ENCODE results near the gene ZNF619. TPM values are rescaled to one million over a fixed set of nuclear protein-coding genes. Genes with fewer than 3 reads are reported as not detected.

The ZNF619 gene
- total RNA-seq, 1 donor from 2014 or later: 6.8 TPM

- Histone ChIP-seq H3K4me1 (peaks cover 4% of the 10 kb centered on the region), H3K36me3 (peaks cover 27% of the 10 kb centered on the region), H3K27me3 (no peaks in the 10 kb centered on the region), H3K27ac (no peak overlapping the region), H3K4me3 (no peak overlapping the region), H3K9me3 (no peaks in the 10 kb centered on the region)
- intact Hi-C loops (cut with DNase I): no loop called here
- ATAC-seq (peak; percentile 21), DNase-seq (no peak)
- TF ChIP-seq, protein P1, sequence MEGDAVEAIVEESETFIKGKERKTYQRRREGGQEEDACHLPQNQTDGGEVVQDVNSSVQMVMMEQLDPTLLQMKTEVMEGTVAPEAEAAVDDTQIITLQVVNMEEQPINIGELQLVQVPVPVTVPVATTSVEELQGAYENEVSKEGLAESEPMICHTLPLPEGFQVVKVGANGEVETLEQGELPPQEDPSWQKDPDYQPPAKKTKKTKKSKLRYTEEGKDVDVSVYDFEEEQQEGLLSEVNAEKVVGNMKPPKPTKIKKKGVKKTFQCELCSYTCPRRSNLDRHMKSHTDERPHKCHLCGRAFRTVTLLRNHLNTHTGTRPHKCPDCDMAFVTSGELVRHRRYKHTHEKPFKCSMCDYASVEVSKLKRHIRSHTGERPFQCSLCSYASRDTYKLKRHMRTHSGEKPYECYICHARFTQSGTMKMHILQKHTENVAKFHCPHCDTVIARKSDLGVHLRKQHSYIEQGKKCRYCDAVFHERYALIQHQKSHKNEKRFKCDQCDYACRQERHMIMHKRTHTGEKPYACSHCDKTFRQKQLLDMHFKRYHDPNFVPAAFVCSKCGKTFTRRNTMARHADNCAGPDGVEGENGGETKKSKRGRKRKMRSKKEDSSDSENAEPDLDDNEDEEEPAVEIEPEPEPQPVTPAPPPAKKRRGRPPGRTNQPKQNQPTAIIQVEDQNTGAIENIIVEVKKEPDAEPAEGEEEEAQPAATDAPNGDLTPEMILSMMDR (IDR thresholded peaks at IDR 0.05): no peak
Measured at GRCh38 chr3:40511031-40511718, 34.3 kb downstream of the ZNF619 start.

GRCh38 chr3:40516201-40516600, 39.3 kb downstream of the ZNF619 start:
- H3K4me1 ChIP-seq: no peaks in the 10 kb centered on the region
- intact Hi-C loops (cut with DNase I): no loop called here
- no peak for DNase-seq
- no peak overlapping the region for H3K4me3 ChIP-seq
- H3K27me3 ChIP-seq: no peaks in the 10 kb centered on the region
- peaks cover 27% of the 10 kb centered on the region for H3K36me3 ChIP-seq
- TF ChIP-seq, protein P1 (IDR thresholded peaks at IDR 0.05): no peak
- no peak for ATAC-seq
- no peak overlapping the region for H3K27ac ChIP-seq
- no peaks in the 10 kb centered on the region for H3K9me3 ChIP-seq

DNA sequence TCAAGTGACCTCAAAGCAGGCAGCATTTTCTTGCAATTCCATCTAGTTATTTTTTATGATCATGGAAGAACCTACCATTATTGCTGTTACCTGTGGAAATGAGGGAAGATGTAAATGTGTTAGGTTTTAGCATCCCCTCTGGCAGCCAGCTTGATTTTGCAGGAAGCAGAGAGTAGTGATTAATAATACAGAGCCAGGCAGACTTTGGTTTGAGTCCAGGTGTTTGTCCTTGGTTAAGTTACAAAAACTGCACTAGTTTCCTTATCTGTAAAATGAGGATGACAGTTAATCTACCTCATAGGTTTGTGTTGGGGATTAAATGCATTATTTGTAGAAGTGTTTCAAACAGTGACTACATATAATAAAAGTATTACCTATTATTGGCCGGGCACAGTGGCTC, 41.1 kb downstream of the ZNF619 start:
- TF ChIP-seq, protein P1 (IDR thresholded peaks at IDR 0.05): no peak
- ATAC-seq (no peak), DNase-seq (no peak)
- Histone ChIP-seq H3K4me3 (no peak overlapping the region), H3K36me3 (peaks cover 27% of the 10 kb centered on the region), H3K27ac (no peak overlapping the region), H3K27me3 (no peaks in the 10 kb centered on the region), H3K9me3 (no peaks in the 10 kb centered on the region), H3K4me1 (no peaks in the 10 kb centered on the region)
- intact Hi-C loops (cut with DNase I): no loop called here

GRCh38 chr3:40518848-40519247, 41.9 kb downstream of the ZNF619 start:
- Histone ChIP-seq H3K4me1 (no peaks in the 10 kb centered on the region), H3K36me3 (peaks cover 24% of the 10 kb centered on the region), H3K27ac (no peak overlapping the region), H3K9me3 (no peaks in the 10 kb centered on the region), H3K27me3 (no peaks in the 10 kb centered on the region), H3K4me3 (no peak overlapping the region)
- ATAC-seq: no peak
- no peak for DNase-seq
- intact Hi-C loops (cut with DNase I): no loop called here
- TF ChIP-seq, protein P1 (IDR thresholded peaks at IDR 0.05): no peak

GRCh38 chr3:40521254-40521653, 44.3 kb downstream of the ZNF619 start:
- Histone ChIP-seq H3K9me3 (no peaks in the 10 kb centered on the region), H3K4me3 (no peak overlapping the region)
- intact Hi-C loops (cut with DNase I): no loop called here

More at GRCh38 chr3:40521254-40521653, 44.3 kb downstream of the ZNF619 start:
- TF ChIP-seq, protein P1 (IDR thresholded peaks at IDR 0.05): no peak
- Histone ChIP-seq H3K27ac (no peak overlapping the region), H3K27me3 (no peaks in the 10 kb centered on the region), H3K36me3 (peaks cover 6% of the 10 kb centered on the region), H3K4me1 (peaks cover 10% of the 10 kb centered on the region)
- no peak for DNase-seq
- no peak for ATAC-seq
